HCT116 (cell line): Measurements from ENCODE around the gene B3GALT5. TPM values are rescaled to one million over a fixed set of nuclear protein-coding genes. Genes with fewer than 3 reads are reported as not detected.

ENCODE experiments used
- ATAC-seq: fragments of 200-7000 bp; cut with Tn5 transposase; 2 replicates; pipeline ENCODE4 v1.9.1; 2020; ENCODE audit warnings: mild to moderate bottlenecking, moderate library complexity
- BruUV-seq: library from RNA; stranded (reverse); fragments of 400-500 nt; replicated peaks from 2 replicates; lab custom pipeline; 2021; lab: Mats Ljungman, UMichigan
- CTCF ChIA-PET: fragments of 300-600 bp; sonication (Branson Sonifier 250); formaldehyde crosslinking; loops from one replicate; lab custom pipeline; 2021; ENCODE audit warnings: antibody characterized with exemption; lab: Charles Lee
- POLR2A ChIA-PET: fragments of 300-600, 350-600 bp; sonication (Branson Sonifier 250); formaldehyde crosslinking; loops from one replicate; lab custom pipeline; 2021; ENCODE audit warnings: antibody characterized with exemption; lab: Charles Lee
- RAD21 ChIA-PET, 2 experiments: fragments of 300-600 bp; sonication (Branson Sonifier 250); formaldehyde crosslinking; loops; one replicate each; lab custom pipeline; 2023; ENCODE audit warnings: low total read pairs in 2 of 2; ENCODE audit not compliant: uncharacterized antibody in 2 of 2, unreplicated experiment in 2 of 2, low non-redundant PET in 1 of 2; lab: Charles Lee
- DNase-seq: peaks from one replicate; pipeline ENCODE4 v3.0.0-alpha.2; 2010; ENCODE audit warnings: low read depth, low spot score
- H2AFZ ChIP-seq: fragments of 200-600 bp; shearing (Covaris generic), sonication (generic); 2 replicates; pipeline ENCODE4 v1.6.1; 2017; ENCODE audit warnings: low read depth, mixed run types, mixed read lengths, antibody characterized with exemption, low read length; ENCODE audit not compliant: poor library complexity, severe bottlenecking
- H3K27ac ChIP-seq: 2 replicates; pipeline ENCODE4 v1.5.1; 2012; ENCODE audit warnings: low read depth, low read length
- H3K27me3 ChIP-seq: fragments of 200-600 bp; sonication (generic); 2 replicates; pipeline ENCODE4 v1.6.1; 2016; ENCODE audit warnings: mixed run types, low read length, mixed read lengths; ENCODE audit not compliant: insufficient read depth
- H3K36me3 ChIP-seq, 2 experiments: fragments of 200-500 bp in 1 of 2; fragments of 200-600 bp in 1 of 2; sonication (Bioruptor generic) in 1 of 2; sonication (generic) in 1 of 2; 2 replicates each; pipeline versions ENCODE4 v1.5.1 to v1.6.1; 2014 to 2016; ENCODE audit warnings: low read length in 2 of 2, inconsistent platforms in 1 of 2, mixed read lengths in 1 of 2, mixed run types in 1 of 2; ENCODE audit not compliant: insufficient read depth in 2 of 2, control insufficient read depth in 1 of 2
- H3K4me1 ChIP-seq, 2 experiments: fragments of 200-600 bp in 1 of 2; sonication (generic) in 1 of 2; 2 replicates each; pipeline versions ENCODE4 v1.5.1 to v1.6.1; 2012 to 2017; ENCODE audit warnings: low read length in 2 of 2, inconsistent platforms in 1 of 2, mild to moderate bottlenecking in 1 of 2, mixed read lengths in 1 of 2, mixed run types in 1 of 2, moderate library complexity in 1 of 2; ENCODE audit not compliant: insufficient read depth in 2 of 2, control insufficient read depth in 1 of 2
- H3K4me2 ChIP-seq: fragments of 200-600 bp; sonication (generic); 2 replicates; pipeline ENCODE4 v1.6.1; 2017; ENCODE audit warnings: mixed run types, low read length, mixed read lengths
- H3K4me3 ChIP-seq, 2 experiments: fragments of 200-600 bp in 1 of 2; sonication (generic) in 1 of 2; replicated peaks in 1 of 2; 2 replicates each; pipeline ENCODE4 v1.5.1; 2011 to 2016; ENCODE audit warnings: low read length in 2 of 2, control low read depth in 1 of 2, low read depth in 1 of 2, mild to moderate bottlenecking in 1 of 2, mixed read lengths in 1 of 2, mixed run types in 1 of 2
- H3K79me2 ChIP-seq: fragments of 200-600 bp; sonication (generic); 2 replicates; pipeline ENCODE4 v1.6.1; 2017; ENCODE audit warnings: mild to moderate bottlenecking, mixed run types, low read length, moderate library complexity, mixed read lengths; ENCODE audit not compliant: insufficient read depth
- H3K9ac ChIP-seq: fragments of 200-600 bp; sonication (generic); 2 replicates; pipeline ENCODE4 v1.6.1; 2016; ENCODE audit warnings: low read length, mixed read lengths
- H3K9me2 ChIP-seq: fragments of 200-600 bp; sonication (generic), shearing (Covaris generic); 2 replicates; pipeline ENCODE4 v1.6.1; 2017; ENCODE audit warnings: mixed run types, mild to moderate bottlenecking, moderate library complexity; ENCODE audit not compliant: insufficient read depth
- H3K9me3 ChIP-seq, 2 experiments: fragments of 200-500 bp in 1 of 2; fragments of 200-600 bp in 1 of 2; sonication (Bioruptor generic) in 1 of 2; sonication (generic) in 1 of 2; 2 replicates each; pipeline ENCODE4 v1.6.1; 2014 to 2017; ENCODE audit warnings: low read length in 2 of 2, mixed read lengths in 2 of 2, inconsistent platforms in 1 of 2, low read depth in 1 of 2, mild to moderate bottlenecking in 1 of 2, mixed run types in 1 of 2, moderate library complexity in 1 of 2; ENCODE audit not compliant: control insufficient read depth in 1 of 2, insufficient read depth in 1 of 2
- H4K20me1 ChIP-seq: fragments of 200-600 bp; sonication (generic), shearing (Covaris generic); 2 replicates; pipeline ENCODE4 v1.6.1; 2017; ENCODE audit warnings: mixed run types, mild to moderate bottlenecking, moderate library complexity; ENCODE audit not compliant: insufficient read depth
- CTCF ChIP-seq, 3 experiments: fragments of 200-600 bp in 1 of 3; sonication (generic) in 1 of 3; IDR thresholded peaks in 2 of 3; conservative IDR thresholded peaks in 1 of 3; 2 replicates each; pipeline ENCODE4 v1.5.1; 2012 to 2017; ENCODE audit warnings: low read depth in 2 of 3, low read length in 2 of 3, antibody characterized with exemption in 1 of 3, borderline replicate concordance in 1 of 3, control low read depth in 1 of 3, mild to moderate bottlenecking in 1 of 3, mixed read lengths in 1 of 3, mixed run types in 1 of 3, moderate library complexity in 1 of 3; ENCODE audit not compliant: insufficient read depth in 1 of 3
- RAD21 ChIP-seq: IDR thresholded peaks from 2 replicates; pipeline ENCODE4 v1.6.1; 2012; ENCODE audit warnings: low read depth, mild to moderate bottlenecking
- ZFX ChIP-seq: fragments of 450-650 bp; IDR thresholded peaks from 2 replicates; pipeline ENCODE4 v1.6.1; 2017
- intact Hi-C: fragments of 100-400 bp; cut with micrococcal nuclease; formaldehyde crosslinking; loops from 2 replicates; pipeline ENCODE4 v1.10.0; 2022
- total RNA-seq: library from RNA; stranded (reverse); gene quantifications from one replicate; pipeline ENCODE4 v1.2.1, GENCODE V29; 2021; ENCODE audit not compliant: unreplicated experiment
- TF ChIP-seq, protein P1 (sequence below): IDR thresholded peaks from 2 replicates; pipeline ENCODE4 v1.6.1; 2012; ENCODE audit warnings: low read depth
- TF ChIP-seq, protein P2 (sequence below): IDR thresholded peaks from 2 replicates; pipeline ENCODE4 v1.6.1; 2011; ENCODE audit warnings: mild to moderate bottlenecking, low read length, moderate library complexity; ENCODE audit not compliant: insufficient replicate concordance; ENCODE audit errors: extremely low read depth

The B3GALT5 gene
- total RNA-seq, 1 experiment from 2014 or later = 1.2 TPM

DNA sequence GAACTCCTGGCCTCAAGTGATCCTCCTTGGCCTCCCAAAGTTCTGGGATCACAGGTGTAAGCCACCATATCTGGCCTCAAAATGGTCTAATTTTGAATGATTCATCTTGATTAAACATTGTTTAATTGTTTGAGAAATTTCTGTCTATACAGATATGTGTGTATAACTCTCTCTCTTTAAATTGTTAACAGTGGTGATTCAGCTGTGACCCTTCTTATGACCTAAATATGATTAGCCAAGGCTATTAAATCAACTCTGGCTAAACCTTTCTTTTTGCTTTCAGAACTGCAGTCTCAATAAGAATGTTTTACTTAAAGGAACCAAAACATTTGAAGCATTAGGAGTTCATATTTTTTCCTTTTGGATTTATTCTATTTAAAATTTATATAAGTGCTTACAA is 19.2 kb upstream of the B3GALT5 start:
- RAD21 ChIA-PET = no interaction called here
- no TSS peak for BruUV-seq
- no peaks in the 10 kb centered on the region for H4K20me1 ChIP-seq
- no peak overlapping the region for H3K9ac ChIP-seq
- H3K4me3 ChIP-seq = no peak overlapping the region
- H2AFZ ChIP-seq = no peak overlapping the region
- H3K9me3 ChIP-seq = no peaks in the 10 kb centered on the region
- H3K79me2 ChIP-seq = no peaks in the 10 kb centered on the region
- ATAC-seq = no peak
- H3K27ac ChIP-seq = no peak overlapping the region
- CTCF ChIA-PET = no interaction called here
- TF ChIP-seq RAD21 = no peak
- TF ChIP-seq, protein P1, sequence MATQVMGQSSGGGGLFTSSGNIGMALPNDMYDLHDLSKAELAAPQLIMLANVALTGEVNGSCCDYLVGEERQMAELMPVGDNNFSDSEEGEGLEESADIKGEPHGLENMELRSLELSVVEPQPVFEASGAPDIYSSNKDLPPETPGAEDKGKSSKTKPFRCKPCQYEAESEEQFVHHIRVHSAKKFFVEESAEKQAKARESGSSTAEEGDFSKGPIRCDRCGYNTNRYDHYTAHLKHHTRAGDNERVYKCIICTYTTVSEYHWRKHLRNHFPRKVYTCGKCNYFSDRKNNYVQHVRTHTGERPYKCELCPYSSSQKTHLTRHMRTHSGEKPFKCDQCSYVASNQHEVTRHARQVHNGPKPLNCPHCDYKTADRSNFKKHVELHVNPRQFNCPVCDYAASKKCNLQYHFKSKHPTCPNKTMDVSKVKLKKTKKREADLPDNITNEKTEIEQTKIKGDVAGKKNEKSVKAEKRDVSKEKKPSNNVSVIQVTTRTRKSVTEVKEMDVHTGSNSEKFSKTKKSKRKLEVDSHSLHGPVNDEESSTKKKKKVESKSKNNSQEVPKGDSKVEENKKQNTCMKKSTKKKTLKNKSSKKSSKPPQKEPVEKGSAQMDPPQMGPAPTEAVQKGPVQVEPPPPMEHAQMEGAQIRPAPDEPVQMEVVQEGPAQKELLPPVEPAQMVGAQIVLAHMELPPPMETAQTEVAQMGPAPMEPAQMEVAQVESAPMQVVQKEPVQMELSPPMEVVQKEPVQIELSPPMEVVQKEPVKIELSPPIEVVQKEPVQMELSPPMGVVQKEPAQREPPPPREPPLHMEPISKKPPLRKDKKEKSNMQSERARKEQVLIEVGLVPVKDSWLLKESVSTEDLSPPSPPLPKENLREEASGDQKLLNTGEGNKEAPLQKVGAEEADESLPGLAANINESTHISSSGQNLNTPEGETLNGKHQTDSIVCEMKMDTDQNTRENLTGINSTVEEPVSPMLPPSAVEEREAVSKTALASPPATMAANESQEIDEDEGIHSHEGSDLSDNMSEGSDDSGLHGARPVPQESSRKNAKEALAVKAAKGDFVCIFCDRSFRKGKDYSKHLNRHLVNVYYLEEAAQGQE = no peak
- TF ChIP-seq, protein P2, sequence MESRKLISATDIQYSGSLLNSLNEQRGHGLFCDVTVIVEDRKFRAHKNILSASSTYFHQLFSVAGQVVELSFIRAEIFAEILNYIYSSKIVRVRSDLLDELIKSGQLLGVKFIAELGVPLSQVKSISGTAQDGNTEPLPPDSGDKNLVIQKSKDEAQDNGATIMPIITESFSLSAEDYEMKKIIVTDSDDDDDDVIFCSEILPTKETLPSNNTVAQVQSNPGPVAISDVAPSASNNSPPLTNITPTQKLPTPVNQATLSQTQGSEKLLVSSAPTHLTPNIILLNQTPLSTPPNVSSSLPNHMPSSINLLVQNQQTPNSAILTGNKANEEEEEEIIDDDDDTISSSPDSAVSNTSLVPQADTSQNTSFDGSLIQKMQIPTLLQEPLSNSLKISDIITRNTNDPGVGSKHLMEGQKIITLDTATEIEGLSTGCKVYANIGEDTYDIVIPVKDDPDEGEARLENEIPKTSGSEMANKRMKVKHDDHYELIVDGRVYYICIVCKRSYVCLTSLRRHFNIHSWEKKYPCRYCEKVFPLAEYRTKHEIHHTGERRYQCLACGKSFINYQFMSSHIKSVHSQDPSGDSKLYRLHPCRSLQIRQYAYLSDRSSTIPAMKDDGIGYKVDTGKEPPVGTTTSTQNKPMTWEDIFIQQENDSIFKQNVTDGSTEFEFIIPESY = no peak
- no peak for TF ChIP-seq ZFX
- no peak for TF ChIP-seq CTCF (IDR thresholded peaks at IDR 0.05 in 2 of 3, conservative IDR thresholded peaks at IDR 0.05 in 1 of 3; ENCODE audit: borderline replicate concordance in 1 of 3, insufficient read depth in 1 of 3, low read depth in 2 of 3, low read length in 2 of 3)
- TF ChIP-seq, all 23 proteins: peak for 0
- Histone ChIP-seq H3K36me3 (no peaks in the 10 kb centered on the region), H3K4me2 (no peak overlapping the region), H3K4me1 (no peaks in the 10 kb centered on the region), H3K27me3 (no peaks in the 10 kb centered on the region), H3K9me2 (no peaks in the 10 kb centered on the region)
- intact Hi-C loops = loop anchor here (10.0 kb wide), 2 partner anchors 61 to 101 kb away; no protein-coding TSS in a partner anchor
- POLR2A ChIA-PET = no interaction called here
- DNase-seq = no peak
